WTC11 (cell line): ENCODE measurements around the gene GRPEL1.

ENCODE experiments used
- TF ChIP-seq, protein P1 (sequence below): sonication (generic); formaldehyde crosslinking; IDR thresholded peaks from 2 replicates; pipeline ENCODE4 v1.8.0; 2022; ENCODE audit warnings: mild to moderate bottlenecking, missing genetic modification reagents
- TF ChIP-seq, protein P2 (sequence below): fragments of 200-600 bp; IDR thresholded peaks from 2 replicates; pipeline ENCODE4 v1.8.0; 2022; ENCODE audit warnings: antibody characterized with exemption
- TF ChIP-seq, protein P3 (sequence below): sonication (generic); formaldehyde crosslinking; IDR thresholded peaks from 2 replicates; pipeline ENCODE4 v1.8.0; 2023; ENCODE audit warnings: missing genetic modification reagents, mild to moderate bottlenecking, borderline replicate concordance
- TF ChIP-seq, protein P4 (sequence below): sonication (generic); formaldehyde crosslinking; IDR thresholded peaks from 2 replicates; pipeline ENCODE4 v1.8.0; 2022; ENCODE audit warnings: mild to moderate bottlenecking, missing genetic modification reagents

DNA sequence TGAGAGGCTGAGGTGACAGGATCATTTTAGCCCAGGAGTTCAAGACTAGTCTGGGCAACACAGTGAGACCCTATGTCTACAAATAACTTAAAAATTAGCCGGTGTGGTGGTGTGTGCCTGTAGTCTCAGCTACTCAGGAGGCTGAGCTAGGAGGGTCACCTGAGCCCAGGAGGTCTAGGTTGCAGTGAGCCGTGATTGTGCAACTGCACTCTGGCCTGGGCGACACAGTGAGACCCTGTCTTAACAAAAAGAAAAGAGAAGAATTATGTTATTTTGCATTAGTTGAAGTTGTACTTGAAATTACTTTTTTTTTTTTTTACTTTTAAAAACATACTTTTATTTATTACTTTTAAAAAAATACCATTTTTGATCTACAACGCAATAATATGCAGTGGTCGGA, 46.5 kb downstream of the GRPEL1 start:
- TF ChIP-seq, protein P1, sequence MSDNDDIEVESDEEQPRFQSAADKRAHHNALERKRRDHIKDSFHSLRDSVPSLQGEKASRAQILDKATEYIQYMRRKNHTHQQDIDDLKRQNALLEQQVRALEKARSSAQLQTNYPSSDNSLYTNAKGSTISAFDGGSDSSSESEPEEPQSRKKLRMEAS (CRISPR knock-in tag): no peak
- TF ChIP-seq, protein P2, sequence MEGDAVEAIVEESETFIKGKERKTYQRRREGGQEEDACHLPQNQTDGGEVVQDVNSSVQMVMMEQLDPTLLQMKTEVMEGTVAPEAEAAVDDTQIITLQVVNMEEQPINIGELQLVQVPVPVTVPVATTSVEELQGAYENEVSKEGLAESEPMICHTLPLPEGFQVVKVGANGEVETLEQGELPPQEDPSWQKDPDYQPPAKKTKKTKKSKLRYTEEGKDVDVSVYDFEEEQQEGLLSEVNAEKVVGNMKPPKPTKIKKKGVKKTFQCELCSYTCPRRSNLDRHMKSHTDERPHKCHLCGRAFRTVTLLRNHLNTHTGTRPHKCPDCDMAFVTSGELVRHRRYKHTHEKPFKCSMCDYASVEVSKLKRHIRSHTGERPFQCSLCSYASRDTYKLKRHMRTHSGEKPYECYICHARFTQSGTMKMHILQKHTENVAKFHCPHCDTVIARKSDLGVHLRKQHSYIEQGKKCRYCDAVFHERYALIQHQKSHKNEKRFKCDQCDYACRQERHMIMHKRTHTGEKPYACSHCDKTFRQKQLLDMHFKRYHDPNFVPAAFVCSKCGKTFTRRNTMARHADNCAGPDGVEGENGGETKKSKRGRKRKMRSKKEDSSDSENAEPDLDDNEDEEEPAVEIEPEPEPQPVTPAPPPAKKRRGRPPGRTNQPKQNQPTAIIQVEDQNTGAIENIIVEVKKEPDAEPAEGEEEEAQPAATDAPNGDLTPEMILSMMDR: no peak
- TF ChIP-seq, protein P3, sequence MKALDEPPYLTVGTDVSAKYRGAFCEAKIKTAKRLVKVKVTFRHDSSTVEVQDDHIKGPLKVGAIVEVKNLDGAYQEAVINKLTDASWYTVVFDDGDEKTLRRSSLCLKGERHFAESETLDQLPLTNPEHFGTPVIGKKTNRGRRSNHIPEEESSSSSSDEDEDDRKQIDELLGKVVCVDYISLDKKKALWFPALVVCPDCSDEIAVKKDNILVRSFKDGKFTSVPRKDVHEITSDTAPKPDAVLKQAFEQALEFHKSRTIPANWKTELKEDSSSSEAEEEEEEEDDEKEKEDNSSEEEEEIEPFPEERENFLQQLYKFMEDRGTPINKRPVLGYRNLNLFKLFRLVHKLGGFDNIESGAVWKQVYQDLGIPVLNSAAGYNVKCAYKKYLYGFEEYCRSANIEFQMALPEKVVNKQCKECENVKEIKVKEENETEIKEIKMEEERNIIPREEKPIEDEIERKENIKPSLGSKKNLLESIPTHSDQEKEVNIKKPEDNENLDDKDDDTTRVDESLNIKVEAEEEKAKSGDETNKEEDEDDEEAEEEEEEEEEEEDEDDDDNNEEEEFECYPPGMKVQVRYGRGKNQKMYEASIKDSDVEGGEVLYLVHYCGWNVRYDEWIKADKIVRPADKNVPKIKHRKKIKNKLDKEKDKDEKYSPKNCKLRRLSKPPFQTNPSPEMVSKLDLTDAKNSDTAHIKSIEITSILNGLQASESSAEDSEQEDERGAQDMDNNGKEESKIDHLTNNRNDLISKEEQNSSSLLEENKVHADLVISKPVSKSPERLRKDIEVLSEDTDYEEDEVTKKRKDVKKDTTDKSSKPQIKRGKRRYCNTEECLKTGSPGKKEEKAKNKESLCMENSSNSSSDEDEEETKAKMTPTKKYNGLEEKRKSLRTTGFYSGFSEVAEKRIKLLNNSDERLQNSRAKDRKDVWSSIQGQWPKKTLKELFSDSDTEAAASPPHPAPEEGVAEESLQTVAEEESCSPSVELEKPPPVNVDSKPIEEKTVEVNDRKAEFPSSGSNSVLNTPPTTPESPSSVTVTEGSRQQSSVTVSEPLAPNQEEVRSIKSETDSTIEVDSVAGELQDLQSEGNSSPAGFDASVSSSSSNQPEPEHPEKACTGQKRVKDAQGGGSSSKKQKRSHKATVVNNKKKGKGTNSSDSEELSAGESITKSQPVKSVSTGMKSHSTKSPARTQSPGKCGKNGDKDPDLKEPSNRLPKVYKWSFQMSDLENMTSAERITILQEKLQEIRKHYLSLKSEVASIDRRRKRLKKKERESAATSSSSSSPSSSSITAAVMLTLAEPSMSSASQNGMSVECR (CRISPR knock-in tag): no peak
- TF ChIP-seq, protein P4, sequence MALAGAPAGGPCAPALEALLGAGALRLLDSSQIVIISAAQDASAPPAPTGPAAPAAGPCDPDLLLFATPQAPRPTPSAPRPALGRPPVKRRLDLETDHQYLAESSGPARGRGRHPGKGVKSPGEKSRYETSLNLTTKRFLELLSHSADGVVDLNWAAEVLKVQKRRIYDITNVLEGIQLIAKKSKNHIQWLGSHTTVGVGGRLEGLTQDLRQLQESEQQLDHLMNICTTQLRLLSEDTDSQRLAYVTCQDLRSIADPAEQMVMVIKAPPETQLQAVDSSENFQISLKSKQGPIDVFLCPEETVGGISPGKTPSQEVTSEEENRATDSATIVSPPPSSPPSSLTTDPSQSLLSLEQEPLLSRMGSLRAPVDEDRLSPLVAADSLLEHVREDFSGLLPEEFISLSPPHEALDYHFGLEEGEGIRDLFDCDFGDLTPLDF (CRISPR knock-in tag): no peak
